Panc1 (cell line): ENCODE results near the gene DHDH.

Experiments
- CTCF ChIP-seq: fragments of 450-650 bp; IDR thresholded peaks from 2 replicates; pipeline ENCODE4 v1.5.1; 2017; ENCODE audit warnings: mild to moderate bottlenecking
- POLR2AphosphoS5 ChIP-seq: IDR thresholded peaks from 2 replicates; pipeline ENCODE4 v1.6.1; 2012; ENCODE audit warnings: mild to moderate bottlenecking, low read depth, low read length, moderate library complexity
- REST ChIP-seq, 2 experiments: IDR thresholded peaks; 2 replicates each; pipeline ENCODE4 v1.6.1; 2011 to 2012; ENCODE audit warnings: low read depth in 2 of 2, control low read depth in 1 of 2, low read length in 1 of 2, mild to moderate bottlenecking in 1 of 2, moderate library complexity in 1 of 2; ENCODE audit not compliant: insufficient read depth in 1 of 2

DNA sequence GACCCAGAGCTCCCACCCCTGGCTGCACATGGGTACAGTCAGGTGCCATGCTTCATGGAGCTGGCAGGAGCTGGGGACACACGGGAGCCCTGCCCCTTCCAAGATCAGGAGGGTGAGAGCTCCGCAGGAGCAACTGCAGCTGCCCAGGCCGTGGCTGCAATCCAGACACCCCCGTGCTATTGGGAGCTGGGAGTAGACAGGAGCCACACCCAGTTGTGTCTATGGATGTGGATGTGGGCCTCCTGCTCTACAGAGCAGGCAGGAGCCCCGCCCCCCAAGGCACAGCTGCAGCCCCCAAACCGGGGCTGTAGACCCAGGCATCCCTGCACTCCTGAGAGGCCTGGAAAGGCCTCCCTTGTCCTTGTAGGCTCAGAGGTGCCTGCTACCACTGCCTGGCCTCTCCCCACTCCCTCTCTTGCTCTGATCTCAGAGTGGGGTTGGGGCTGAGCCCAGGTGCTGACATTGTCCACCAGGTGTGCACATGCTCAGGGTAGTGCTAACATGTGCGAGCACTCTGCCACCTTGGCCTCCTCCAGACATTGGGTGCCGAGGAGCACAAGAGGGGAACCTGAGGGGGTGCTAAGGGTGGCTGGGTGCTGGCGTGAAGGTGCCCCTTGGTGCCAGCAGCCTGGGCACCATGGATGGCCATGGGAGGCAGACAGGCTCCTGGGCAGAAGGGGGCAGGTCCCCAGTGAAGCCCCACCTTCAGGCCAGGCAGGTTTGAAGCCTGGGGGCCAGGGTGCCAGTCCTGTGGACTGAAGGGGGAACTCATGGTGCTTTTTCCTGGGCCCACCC is 13.2 kb downstream of the DHDH start:
- TF ChIP-seq CTCF (no peak), REST (IDR thresholded peaks at IDR 0.05; ENCODE audit: insufficient read depth in 1 of 2, low read depth in 2 of 2, low read length in 1 of 2) (no peak), POLR2AphosphoS5 (no peak)
